CD4-positive, alpha-beta T cell treated with Interleukin-4 for 4 hours (primary cell): ENCODE data around the gene SLC5A1.

Experiments
- DNase-seq: peaks from one replicate; pipeline ENCODE4 v3.0.0-alpha.2; 2020

Gene SLC5A1

GRCh38 chr22:32042924-32043323, at the start of gene SLC5A1:
Gene SLC5A1, plus strand, starts transcription at chr22:32043261. Its CDS starts 21 bp downstream, at chr22:32043282.
- no peak for DNase-seq

GRCh38 chr22:31995046-31995445, 48.0 kb upstream of the SLC5A1 start:
- DNase-seq, result no peak

DNA sequence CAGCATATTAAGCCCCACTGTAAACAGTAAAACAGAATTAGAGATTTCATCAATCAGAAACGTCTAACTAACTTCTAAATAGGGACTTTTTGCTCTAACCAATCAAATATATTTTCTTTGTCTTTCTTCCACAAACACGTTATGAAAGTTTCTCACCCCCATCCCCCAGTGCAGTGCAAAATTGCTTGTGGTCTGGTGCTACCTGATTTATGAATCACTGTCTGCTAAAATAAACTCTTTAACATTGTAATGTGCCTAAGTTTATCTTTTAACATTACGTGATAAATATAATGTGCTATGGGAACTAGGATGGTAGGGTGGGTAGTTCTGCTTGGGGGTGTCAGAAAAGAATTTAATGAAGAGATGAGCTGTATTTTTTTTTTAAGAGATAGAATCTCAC, 47.3 kb upstream of the SLC5A1 start:
- DNase-seq, result no peak

- DNase-seq, result no peak
Measured at GRCh38 chr22:31998784-31999385, 44.2 kb upstream of the SLC5A1 start.

DNA sequence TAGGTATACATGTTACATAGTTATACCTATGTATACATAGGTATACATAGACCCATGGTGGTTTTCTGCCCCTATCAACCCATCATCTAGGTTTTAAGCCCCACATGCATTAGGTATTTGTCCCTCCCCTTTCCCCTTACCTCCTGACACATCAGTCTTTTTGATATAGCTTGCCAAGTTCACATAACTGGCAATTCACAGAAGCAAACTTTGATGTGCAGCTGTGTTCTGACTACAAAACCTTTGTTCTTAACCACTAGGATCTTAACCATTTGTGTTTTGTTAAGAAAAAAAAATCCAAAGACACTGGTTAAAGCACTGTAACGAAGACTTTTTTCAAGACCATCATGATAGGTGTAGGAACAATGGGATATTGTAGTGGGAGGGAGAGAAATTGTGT, 42.9 kb upstream of the SLC5A1 start:
- no peak for DNase-seq

- no peak for DNase-seq
Measured at GRCh38 chr22:32005453-32005852, 37.6 kb upstream of the SLC5A1 start.

- no peak for DNase-seq
Measured at GRCh38 chr22:32013200-32013599, 29.9 kb upstream of the SLC5A1 start.

DNA sequence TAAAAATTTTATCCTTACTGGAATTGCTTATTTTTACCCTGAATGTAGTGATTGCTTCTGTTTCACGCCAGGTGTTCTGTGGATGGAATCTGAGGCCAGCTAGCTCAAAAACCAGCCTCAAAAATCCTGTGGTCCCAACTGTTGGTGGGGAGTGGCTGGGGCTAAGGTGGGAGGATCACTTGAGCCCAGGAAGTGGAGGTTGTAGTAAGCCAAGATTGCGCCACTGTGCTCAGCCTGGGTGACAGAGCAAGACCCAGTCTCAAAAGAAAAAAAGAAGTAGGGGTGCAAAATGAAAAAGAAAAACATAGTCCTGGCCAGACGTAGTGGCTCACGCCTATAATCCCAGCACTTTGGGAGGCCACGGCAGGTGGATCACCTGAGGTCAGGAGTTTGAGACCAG, 27.0 kb upstream of the SLC5A1 start:
- DNase-seq, result no peak

DNA sequence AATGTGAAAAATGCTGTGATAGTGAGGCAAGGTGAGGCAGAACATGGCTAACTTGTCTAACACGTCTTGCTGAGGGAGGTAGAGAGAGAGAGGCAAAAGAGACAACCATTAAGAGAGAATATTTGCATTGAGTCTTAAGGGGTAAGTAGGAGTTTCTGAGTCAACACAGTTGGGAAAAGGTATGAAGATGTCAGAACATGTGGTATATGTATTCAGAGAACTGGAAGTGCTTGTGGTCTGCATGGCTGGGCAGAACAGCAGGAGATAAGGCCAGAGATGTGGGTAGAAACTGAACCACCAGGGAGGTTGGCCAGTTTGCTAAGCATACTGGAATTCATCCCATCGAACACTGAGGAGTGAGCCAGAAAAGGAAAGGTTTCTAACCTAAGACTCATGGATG, 25.0 kb upstream of the SLC5A1 start:
- DNase-seq, result no peak

DNA sequence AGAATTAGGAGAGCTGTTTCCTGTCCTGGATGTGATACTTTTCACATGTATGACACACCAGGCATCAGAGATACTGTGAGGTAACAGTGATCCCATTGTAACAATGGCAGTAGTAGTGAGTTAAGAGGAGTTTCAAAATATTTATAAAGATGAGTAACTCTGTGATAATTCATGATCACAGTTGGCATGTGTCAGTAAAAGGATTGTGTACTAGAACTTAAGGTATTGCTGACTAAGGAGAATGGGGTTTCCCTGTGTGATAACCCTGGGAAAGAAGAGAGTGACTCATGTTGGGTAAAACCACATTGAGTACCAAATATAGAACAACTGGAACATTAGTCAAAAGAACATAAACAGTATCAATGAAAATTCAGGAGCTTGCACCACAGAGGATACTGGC, 22.9 kb upstream of the SLC5A1 start:
- DNase-seq, result no peak

GRCh38 chr22:32021716-32022115, 21.3 kb upstream of the SLC5A1 start:
- no peak for DNase-seq

GRCh38 chr22:32023251-32023827, 19.7 kb upstream of the SLC5A1 start:
- DNase-seq, result no peak

GRCh38 chr22:32024796-32025195, 18.3 kb upstream of the SLC5A1 start:
- no peak for DNase-seq

DNA sequence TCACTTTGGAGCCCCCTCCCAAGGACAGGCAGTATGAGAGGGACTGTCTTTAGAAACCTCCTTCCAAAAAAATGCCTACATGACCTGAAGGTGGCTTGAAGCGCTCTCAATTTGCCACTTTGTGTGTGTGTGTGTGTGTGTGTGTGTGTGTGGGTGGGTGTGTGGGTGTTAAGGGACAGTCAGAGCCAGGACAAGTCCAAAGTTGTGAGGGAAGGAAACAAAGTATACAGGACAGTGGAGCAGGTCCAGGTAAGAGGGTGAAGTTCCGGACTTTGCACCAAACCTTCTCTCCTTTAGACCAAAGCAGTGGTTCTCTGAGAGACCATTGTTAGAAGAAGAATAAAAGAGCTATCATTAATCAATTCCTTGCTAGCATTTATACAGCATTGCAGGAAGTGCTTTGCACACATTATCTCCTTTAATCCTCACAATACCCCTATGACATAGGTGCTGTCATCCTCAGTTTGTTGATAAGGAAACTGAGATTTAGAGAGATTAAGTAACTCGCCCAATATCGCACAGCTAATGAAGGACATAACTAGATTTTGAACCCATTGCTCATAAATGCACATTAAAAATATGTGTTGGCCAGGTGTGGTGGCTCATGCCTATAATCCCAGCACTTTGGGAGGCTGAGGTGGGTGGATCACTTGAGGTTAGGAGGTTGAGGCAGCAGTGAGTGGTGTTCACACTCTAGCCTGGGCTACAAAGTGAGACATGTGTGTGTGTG, 12.4 kb upstream of the SLC5A1 start:
- no peak for DNase-seq

GRCh38 chr22:32031466-32031865, 11.6 kb upstream of the SLC5A1 start:
- no peak for DNase-seq

DNA sequence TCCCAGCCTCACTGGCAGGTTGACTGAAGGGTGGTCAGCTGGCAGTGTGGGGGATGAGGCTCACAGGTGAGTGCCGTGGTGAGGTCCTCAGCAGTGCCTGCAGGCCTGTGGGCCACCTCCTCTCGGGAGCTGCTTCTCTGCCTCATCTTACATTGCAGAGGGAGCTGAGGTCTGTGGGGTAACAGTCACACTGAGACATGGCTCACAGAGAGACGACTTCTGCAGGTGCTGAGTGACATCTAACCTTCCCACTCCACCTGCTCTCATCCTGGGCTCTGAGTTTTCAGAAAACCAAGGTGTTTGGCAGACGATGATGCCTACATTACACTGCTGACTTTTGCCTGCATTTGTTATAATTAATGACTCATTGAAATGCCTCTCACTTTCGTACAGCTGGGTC, 8.8 kb upstream of the SLC5A1 start:
- no peak for DNase-seq

DNA sequence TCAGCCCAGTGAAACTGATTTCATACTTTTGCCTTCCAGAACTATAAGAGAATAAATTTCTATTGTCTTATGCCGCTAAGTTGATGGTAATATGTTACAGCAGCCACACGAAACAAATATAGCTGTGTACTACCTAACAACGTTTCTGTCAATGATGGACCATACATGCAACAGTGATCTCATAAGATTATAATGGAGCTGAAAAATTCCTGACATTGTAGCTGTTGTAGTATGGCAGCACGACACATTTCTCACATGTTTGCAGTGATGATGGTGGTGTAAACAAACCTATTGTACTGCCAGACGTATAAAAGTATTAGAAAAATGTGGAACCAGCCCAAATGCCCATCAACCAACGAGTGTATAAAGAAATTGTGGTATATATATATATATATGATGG, 5.8 kb upstream of the SLC5A1 start:
- DNase-seq, result no peak

DNA sequence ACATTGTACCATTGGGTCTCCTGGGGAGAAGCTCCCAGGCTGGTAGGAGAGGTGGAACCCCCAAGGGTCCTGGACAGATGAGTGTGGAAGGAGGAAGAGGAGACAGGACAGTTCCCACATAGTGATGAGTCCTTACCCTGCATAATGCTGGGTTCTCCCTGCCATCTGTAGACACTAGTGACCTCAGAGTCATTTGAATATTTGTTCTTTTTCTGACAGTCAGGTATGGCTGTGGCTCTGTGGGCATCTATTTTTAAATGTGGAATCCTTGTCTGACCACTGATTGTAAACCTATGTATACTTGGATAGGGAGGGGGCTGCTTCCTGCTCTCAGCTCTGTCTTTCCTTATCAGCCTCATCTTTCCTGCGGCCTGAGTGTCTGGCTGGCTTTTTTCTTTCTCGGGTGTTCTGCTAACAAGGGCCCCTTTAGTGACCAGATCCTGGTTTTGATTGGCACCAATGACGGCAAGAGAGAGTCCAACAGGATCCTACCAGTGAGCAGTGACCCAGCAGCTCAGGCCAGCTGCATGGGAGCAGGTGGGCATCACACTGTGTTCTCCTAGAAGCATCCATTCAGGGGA, 2.6 kb upstream of the SLC5A1 start:
- no peak for DNase-seq

GRCh38 chr22:32043391-32043790, 330 bp downstream of the SLC5A1 start:
- no peak for DNase-seq

GRCh38 chr22:32044477-32044876, 1.4 kb downstream of the SLC5A1 start:
- no peak for DNase-seq

DNA sequence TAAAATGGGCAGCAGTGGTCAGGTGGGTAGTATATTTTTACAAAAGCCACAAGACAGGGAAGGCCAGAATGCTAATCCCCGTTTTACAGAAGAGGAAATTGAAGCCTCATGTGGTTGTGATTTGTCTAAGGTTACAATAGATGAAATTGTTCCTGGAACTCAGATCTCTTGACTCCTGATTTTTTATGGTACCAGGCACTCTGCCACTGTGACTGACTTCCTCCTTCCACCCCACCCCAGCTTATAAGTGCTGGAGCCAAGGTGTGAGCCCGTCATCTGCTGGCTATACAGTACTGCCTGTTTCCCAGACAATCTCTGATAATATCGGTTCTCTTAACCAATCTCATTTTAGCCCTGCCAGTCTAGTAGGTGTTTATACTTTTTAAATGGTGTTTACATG, 1.9 kb downstream of the SLC5A1 start:
- no peak for DNase-seq

GRCh38 chr22:32048069-32048468, 5.0 kb downstream of the SLC5A1 start:
- no peak for DNase-seq

DNA sequence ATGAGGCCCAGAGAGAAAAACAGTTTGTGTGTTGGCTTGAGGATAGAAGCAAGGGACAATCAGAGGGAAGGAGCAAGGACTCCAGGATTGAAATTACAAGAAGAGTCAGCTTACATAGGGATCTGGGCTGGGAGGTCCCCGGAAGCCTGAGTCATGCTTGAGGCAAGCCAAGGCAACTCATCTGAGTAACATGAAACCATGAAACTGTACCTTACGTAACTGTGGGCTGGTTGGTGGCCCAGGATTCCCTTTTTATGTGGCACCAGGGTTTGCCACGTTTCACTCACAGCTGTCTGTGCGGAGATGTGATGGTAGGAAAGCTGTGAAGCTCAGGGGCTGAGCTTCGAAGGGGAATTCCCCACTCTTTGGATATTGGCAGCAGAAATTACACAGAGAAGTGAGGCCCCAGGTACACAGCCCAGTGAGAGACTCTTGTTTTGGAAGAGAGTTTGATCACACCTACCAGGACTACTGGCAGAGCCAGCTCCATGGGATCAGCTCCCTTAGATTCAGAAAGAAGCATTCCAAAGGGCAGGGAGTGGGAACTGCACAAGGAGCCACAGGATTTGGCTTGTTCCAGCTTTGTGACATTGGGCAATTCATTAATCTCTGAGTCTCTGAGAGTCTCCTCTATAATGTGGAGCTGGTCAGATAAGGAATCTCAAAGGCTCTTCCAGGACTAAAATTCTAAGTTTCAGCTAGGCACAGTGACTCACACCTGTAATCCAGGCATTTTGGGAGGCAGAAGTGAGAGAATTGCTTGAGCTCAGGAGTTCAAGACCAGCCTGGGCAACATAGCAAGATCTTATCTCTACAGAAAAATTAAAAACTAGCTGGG, 7.8 kb downstream of the SLC5A1 start:
- DNase-seq, result peak; percentile 36
